ENCODE data around the gene EBLN1. TPM values are rescaled to one million over a fixed set of nuclear protein-coding genes. Genes with fewer than 3 reads are reported as not detected.

The EBLN1 gene
- total and polyA plus RNA-seq, 2 of the 13 experiments (the other 11 are each of a cell fraction or from before 2014, with no cell fraction given) = not detected

DNA sequence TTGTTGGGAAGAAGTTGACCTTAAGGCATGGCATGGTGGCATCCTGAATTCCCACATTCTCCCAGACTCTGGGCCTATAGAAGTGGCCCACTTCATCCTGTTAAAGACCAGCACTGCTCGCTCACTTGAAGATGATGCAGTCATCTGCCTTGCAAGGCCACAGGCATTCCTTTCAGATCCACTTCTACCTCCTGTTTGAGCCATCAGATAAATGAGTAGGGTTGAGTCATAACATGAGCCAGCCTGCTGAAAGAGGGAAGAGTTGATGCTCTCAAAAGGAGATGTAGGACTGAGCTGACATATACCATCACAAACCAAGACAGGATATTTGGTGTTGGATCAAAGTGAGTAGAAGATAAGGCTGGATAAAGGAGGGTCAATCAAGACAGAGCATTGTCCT is 1.5 kb upstream of the EBLN1 start:
- TF ChIP-seq ZNF678 (CRISPR knock-in tag; IDR thresholded peaks at IDR 0.05) (no peak), NPAS2 (CRISPR knock-in tag; IDR thresholded peaks at IDR 0.05; ENCODE audit: borderline replicate concordance) (no peak), THAP11 (CRISPR knock-in tag; IDR thresholded peaks at IDR 0.05) (no peak), ZFP36 (IDR thresholded peaks at IDR 0.05; ENCODE audit: borderline replicate concordance, low read depth, low read length, partially characterized antibody) (no peak)
- TF ChIP-seq, protein P1, sequence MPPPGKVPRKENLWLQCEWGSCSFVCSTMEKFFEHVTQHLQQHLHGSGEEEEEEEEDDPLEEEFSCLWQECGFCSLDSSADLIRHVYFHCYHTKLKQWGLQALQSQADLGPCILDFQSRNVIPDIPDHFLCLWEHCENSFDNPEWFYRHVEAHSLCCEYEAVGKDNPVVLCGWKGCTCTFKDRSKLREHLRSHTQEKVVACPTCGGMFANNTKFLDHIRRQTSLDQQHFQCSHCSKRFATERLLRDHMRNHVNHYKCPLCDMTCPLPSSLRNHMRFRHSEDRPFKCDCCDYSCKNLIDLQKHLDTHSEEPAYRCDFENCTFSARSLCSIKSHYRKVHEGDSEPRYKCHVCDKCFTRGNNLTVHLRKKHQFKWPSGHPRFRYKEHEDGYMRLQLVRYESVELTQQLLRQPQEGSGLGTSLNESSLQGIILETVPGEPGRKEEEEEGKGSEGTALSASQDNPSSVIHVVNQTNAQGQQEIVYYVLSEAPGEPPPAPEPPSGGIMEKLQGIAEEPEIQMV (CRISPR knock-in tag; IDR thresholded peaks at IDR 0.05; ENCODE audit: low read depth) = no peak
- TF ChIP-seq, protein P2, sequence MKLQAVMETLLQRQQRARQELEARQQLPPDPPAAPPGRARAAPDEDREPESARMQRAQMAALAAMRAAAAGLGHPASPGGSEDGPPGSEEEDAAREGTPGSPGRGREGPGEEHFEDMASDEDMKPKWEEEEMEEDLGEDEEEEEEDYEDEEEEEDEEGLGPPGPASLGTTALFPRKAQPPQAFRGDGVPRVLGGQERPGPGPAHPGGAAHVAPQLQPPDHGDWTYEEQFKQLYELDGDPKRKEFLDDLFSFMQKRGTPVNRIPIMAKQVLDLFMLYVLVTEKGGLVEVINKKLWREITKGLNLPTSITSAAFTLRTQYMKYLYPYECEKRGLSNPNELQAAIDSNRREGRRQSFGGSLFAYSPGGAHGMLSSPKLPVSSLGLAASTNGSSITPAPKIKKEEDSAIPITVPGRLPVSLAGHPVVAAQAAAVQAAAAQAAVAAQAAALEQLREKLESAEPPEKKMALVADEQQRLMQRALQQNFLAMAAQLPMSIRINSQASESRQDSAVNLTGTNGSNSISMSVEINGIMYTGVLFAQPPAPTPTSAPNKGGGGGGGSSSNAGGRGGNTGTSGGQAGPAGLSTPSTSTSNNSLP (IDR thresholded peaks at IDR 0.05; ENCODE audit: low read depth, low read length) = no peak
- TF ChIP-seq, protein P3, sequence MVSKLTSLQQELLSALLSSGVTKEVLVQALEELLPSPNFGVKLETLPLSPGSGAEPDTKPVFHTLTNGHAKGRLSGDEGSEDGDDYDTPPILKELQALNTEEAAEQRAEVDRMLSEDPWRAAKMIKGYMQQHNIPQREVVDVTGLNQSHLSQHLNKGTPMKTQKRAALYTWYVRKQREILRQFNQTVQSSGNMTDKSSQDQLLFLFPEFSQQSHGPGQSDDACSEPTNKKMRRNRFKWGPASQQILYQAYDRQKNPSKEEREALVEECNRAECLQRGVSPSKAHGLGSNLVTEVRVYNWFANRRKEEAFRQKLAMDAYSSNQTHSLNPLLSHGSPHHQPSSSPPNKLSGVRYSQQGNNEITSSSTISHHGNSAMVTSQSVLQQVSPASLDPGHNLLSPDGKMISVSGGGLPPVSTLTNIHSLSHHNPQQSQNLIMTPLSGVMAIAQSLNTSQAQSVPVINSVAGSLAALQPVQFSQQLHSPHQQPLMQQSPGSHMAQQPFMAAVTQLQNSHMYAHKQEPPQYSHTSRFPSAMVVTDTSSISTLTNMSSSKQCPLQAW (CRISPR knock-in tag; IDR thresholded peaks at IDR 0.05) = no peak
- Histone ChIP-seq H2AFZ (ENCODE audit: low read length) (no peak overlapping the region), H3K79me2 (ENCODE audit: insufficient read depth, low read length) (no peaks in the 10 kb centered on the region), H3K27ac (ENCODE audit: extremely low read length, insufficient read depth, low read length) (no peak overlapping the region), H3K36me3 (replicated peaks in 1 of 2; ENCODE audit: control insufficient read depth in 1 of 2, insufficient read depth in 2 of 2, low read length in 2 of 2) (no peaks in the 10 kb centered on the region), H3K9me3 (ENCODE audit: low read length) (no peaks in the 10 kb centered on the region), H3K9ac (ENCODE audit: insufficient read depth, low read depth, low read length) (no peak overlapping the region), H3K4me1 (ENCODE audit: insufficient read depth, low read length) (no peaks in the 10 kb centered on the region), H3K27me3 (ENCODE audit: control insufficient read depth in 1 of 2, insufficient read depth in 2 of 2, low read length in 2 of 2) (no peaks in the 10 kb centered on the region), H3K4me2 (ENCODE audit: low read depth, low read length) (no peak overlapping the region), H4K20me1 (ENCODE audit: insufficient read depth, low read length) (no peaks in the 10 kb centered on the region), H3K4me3 (replicated peaks in 1 of 3; ENCODE audit: insufficient read depth in 1 of 3, low read depth in 2 of 3, low read length in 3 of 3) (no peak overlapping the region)
- ATAC-seq (no peak), FAIRE-seq (no peak), DNase-seq (ENCODE audit: low spot score) (no peak)
- intact Hi-C loops (cut with micrococcal nuclease; ENCODE audit: unreplicated experiment) = no loop called here
- no TSS peak for BruUV-seq (replicated peaks)
- ChIA-PET CTCF (ENCODE audit: low intra/inter-chr PET ratio, low total read pairs) (no interaction called here), POLR2A (no interaction called here)
- in situ Hi-C loops (cut with HindIII; ENCODE audit: extremely low pct_ligation_motif_present, low pct_unique_long_range_greater_than_20kb) = no loop called here
- 0% methylated on average over 1 of the region's 1 CpG for WGBS (ENCODE audit: low lambda C conversion rate)
